WTC11 (cell line): ENCODE results near the gene LNX2. TPM values are rescaled to one million over a fixed set of nuclear protein-coding genes. Genes with fewer than 3 reads are reported as not detected.
A peak's percentile ranks its signal among the peaks of the same experiment; 100 is the strongest.

ENCODE experiments used
- ATAC-seq: fragments of 200-7000 bp; cut with Tn5 transposase; 2 replicates; pipeline ENCODE4 v1.10.0; 2021; ENCODE audit warnings: mild to moderate bottlenecking, moderate library complexity
- CTCF ChIA-PET: fragments of 300-600 bp; sonication (Branson Sonifier 250); formaldehyde crosslinking; loops from one replicate; lab custom pipeline; 2021; ENCODE audit warnings: antibody characterized with exemption; lab: Charles Lee
- POLR2A ChIA-PET: fragments of 350-600 bp; sonication (Branson Sonifier 250); formaldehyde crosslinking; loops from one replicate; lab custom pipeline; 2021; ENCODE audit warnings: antibody characterized with exemption; lab: Charles Lee
- DNase-seq: peaks from one replicate; pipeline ENCODE4 v3.0.0; 2021; ENCODE audit warnings: low spot score
- H3K27ac Mint-ChIP-seq: 2 replicates; pipeline ENCODE4 v1.8.0; 2021; ENCODE audit warnings: mixed read lengths
- H3K27me3 Mint-ChIP-seq: 2 replicates; pipeline ENCODE4 v1.8.0; 2021; ENCODE audit warnings: low read depth, mild to moderate bottlenecking, moderate library complexity, mixed read lengths
- H3K36me3 Mint-ChIP-seq: 2 replicates; pipeline ENCODE4 v1.8.0; 2021; ENCODE audit warnings: mixed read lengths
- H3K4me1 Mint-ChIP-seq: 2 replicates; pipeline ENCODE4 v1.8.0; 2022; ENCODE audit warnings: mixed read lengths
- H3K4me3 Mint-ChIP-seq: 2 replicates; pipeline ENCODE4 v1.8.0; 2021; ENCODE audit warnings: mild to moderate bottlenecking, moderate library complexity, mixed read lengths
- H3K9me3 Mint-ChIP-seq: 2 replicates; pipeline ENCODE4 v1.8.0; 2021; ENCODE audit warnings: mixed read lengths
- E2F1 ChIP-seq: sonication (generic); formaldehyde crosslinking; IDR thresholded peaks from 2 replicates; pipeline ENCODE4 v1.8.0; 2022; ENCODE audit warnings: mild to moderate bottlenecking, missing genetic modification reagents
- E2F4 ChIP-seq: sonication (generic); formaldehyde crosslinking; IDR thresholded peaks from 2 replicates; pipeline ENCODE4 v1.8.1; 2022; ENCODE audit warnings: low read depth, mild to moderate bottlenecking, moderate library complexity, missing genetic modification reagents, borderline replicate concordance
- HMGA2 ChIP-seq: fragments of 250-450 bp; sonication (Bioruptor Pico); IDR thresholded peaks from 2 replicates; pipeline ENCODE4 v1.4.0; 2021; ENCODE audit warnings: mild to moderate bottlenecking, moderate library complexity
- KAT7 ChIP-seq: sonication (generic); formaldehyde crosslinking; IDR thresholded peaks from 2 replicates; pipeline ENCODE4 v1.8.1; 2023; ENCODE audit warnings: missing genetic modification reagents, mild to moderate bottlenecking, borderline replicate concordance
- MYBL2 ChIP-seq: sonication (generic); formaldehyde crosslinking; IDR thresholded peaks from 2 replicates; pipeline ENCODE4 v1.8.1; 2023; ENCODE audit warnings: mild to moderate bottlenecking, moderate library complexity, missing genetic modification reagents
- NFATC4 ChIP-seq: fragments of 250-450 bp; sonication (Bioruptor Pico); IDR thresholded peaks from 2 replicates; pipeline ENCODE4 v1.9.0; 2021; ENCODE audit warnings: mild to moderate bottlenecking
- NFE2L1 ChIP-seq: sonication (generic); formaldehyde crosslinking; IDR thresholded peaks from 2 replicates; pipeline ENCODE4 v1.8.1; 2023; ENCODE audit warnings: missing genetic modification reagents
- PRDM15 ChIP-seq: sonication (generic); formaldehyde crosslinking; IDR thresholded peaks from 2 replicates; pipeline ENCODE4 v1.8.0; 2022; ENCODE audit warnings: missing genetic modification reagents
- SOX15 ChIP-seq: fragments of 250-450 bp; sonication (Bioruptor Pico); IDR thresholded peaks from 2 replicates; pipeline ENCODE4 v1.9.0; 2021; ENCODE audit warnings: mild to moderate bottlenecking
- TEAD1 ChIP-seq: sonication (generic); formaldehyde crosslinking; IDR thresholded peaks from 2 replicates; pipeline ENCODE4 v1.8.0; 2022; ENCODE audit warnings: mild to moderate bottlenecking, missing genetic modification reagents
- USF1 ChIP-seq: sonication (generic); formaldehyde crosslinking; IDR thresholded peaks from 2 replicates; pipeline ENCODE4 v1.8.0; 2022; ENCODE audit warnings: mild to moderate bottlenecking, missing genetic modification reagents
- ZNF396 ChIP-seq: fragments of 250-450 bp; sonication (Bioruptor Pico); IDR thresholded peaks from 2 replicates; pipeline ENCODE4 v1.8.0; 2021; ENCODE audit warnings: mild to moderate bottlenecking, moderate library complexity, borderline replicate concordance
- ZNF416 ChIP-seq: fragments of 250-450 bp; sonication (Bioruptor Pico); IDR thresholded peaks from 2 replicates; pipeline ENCODE4 v1.9.0; 2021; ENCODE audit warnings: mild to moderate bottlenecking, inconsistent platforms
- total RNA-seq: library from RNA; stranded (reverse); gene quantifications from 3 replicates; pipeline ENCODE4 v1.2.3, GENCODE V29; 2021
- TF ChIP-seq, protein P1 (sequence below): sonication (generic); formaldehyde crosslinking; IDR thresholded peaks from 2 replicates; pipeline ENCODE4 v1.8.0; 2023; ENCODE audit warnings: missing genetic modification reagents
- TF ChIP-seq, protein P2 (sequence below): sonication (generic); formaldehyde crosslinking; IDR thresholded peaks from 2 replicates; pipeline ENCODE4 v1.8.0; 2022; ENCODE audit warnings: mild to moderate bottlenecking, missing genetic modification reagents
- TF ChIP-seq, protein P3 (sequence below): fragments of 250-450 bp; sonication (Bioruptor Pico); IDR thresholded peaks from 2 replicates; pipeline ENCODE4 v2.1.2; 2022; ENCODE audit warnings: mild to moderate bottlenecking, moderate library complexity
- TF ChIP-seq, protein P4 (sequence below): sonication (generic); formaldehyde crosslinking; IDR thresholded peaks from 2 replicates; pipeline ENCODE4 v1.8.1; 2022; ENCODE audit warnings: low read depth, missing genetic modification reagents, borderline replicate concordance
- TF ChIP-seq, protein P5 (sequence below): sonication (generic); formaldehyde crosslinking; IDR thresholded peaks from 2 replicates; pipeline ENCODE4 v1.8.1; 2023; ENCODE audit warnings: mild to moderate bottlenecking, missing genetic modification reagents, moderate library complexity

LNX2 gene
- total RNA-seq, 1 experiment from 2014 or later = 10.1 TPM

- TF ChIP-seq NFE2L1 (0 out of 2 replicates have a peak, but pooled peaks have one; percentile 2), KAT7 (CRISPR knock-in tag) (peak; percentile 21; the same call in 1 of the 2 replicates), NFATC4 (CRISPR knock-in tag) (no peak)
- TF ChIP-seq, protein P1, sequence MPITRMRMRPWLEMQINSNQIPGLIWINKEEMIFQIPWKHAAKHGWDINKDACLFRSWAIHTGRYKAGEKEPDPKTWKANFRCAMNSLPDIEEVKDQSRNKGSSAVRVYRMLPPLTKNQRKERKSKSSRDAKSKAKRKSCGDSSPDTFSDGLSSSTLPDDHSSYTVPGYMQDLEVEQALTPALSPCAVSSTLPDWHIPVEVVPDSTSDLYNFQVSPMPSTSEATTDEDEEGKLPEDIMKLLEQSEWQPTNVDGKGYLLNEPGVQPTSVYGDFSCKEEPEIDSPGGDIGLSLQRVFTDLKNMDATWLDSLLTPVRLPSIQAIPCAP = 0 out of 2 replicates have a peak, but pooled peaks have one; percentile 42
- no peak for ATAC-seq
- Mint-ChIP-seq H3K4me3 (peak overlapping the region; percentile 94), H3K36me3 (peaks cover 26% of the 10 kb centered on the region), H3K27ac (peak overlapping the region; percentile 88), H3K9me3 (no peaks in the 10 kb centered on the region), H3K27me3 (no peaks in the 10 kb centered on the region), H3K4me1 (peaks cover 59% of the 10 kb centered on the region)
- no peak for DNase-seq
- ChIA-PET CTCF (interaction anchor here (0.7 to 3.1 kb wide), 5 partner anchors 16 to 332 kb away, joined by 3 to 15 read pairs (median 3); no protein-coding TSS in a partner anchor), POLR2A (interaction anchor here (0.8 kb wide), 1 partner anchor 16 kb away, joined by 3 read pairs; no protein-coding TSS in a partner anchor)
Observed at GRCh38 chr13:27622102-27622820, 1.9 kb upstream of the LNX2 start.

DNA sequence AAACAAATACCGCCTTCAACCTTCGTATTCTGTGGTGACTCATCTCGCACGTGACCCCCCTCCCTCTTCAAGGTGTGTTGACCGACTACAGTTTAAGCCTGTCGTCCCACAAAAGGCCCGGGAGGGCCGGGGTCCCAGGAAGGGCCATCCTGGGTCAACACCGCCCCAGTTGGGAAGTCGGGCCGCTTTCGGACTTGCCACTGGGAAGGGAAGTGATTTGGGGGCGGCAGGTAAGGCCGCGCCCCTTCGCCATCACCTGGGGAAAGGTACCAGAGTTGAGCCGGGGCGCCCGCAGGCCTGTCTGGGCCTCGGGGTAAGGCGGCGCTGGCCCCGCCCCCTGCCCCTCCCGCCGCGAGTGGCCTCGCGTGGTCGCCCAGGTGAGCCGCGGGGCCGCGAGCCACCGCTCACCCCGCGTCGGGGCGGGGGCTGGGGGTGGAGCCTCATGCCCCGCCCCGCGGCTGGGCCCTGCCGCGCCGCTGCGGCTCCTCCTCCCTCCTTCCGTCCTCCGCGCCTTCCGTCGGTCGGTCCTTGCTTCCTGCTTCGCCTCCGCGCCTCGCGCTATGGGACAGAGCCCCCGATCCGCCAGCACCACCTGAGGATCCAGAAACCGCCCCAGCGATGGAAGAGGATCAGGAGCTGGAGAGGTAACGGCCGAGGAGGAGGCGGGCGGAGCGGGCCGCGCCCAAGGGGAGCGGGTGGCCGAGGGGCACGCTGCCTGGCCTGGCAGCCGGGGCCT, 1.2 kb upstream of the LNX2 start, which contains the start of gene POLR1D:
POLR1D (plus strand) TSS at position 527 of the 736 bp plus-strand sequence; CDS start at position 619, 92 bp downstream.
- ChIA-PET CTCF (interaction anchor here (0.9 to 3.1 kb wide), 9 partner anchors 14 to 332 kb away, joined by 3 to 21 read pairs (median 6); no protein-coding TSS in a partner anchor), POLR2A (interaction anchor here (0.9 to 1.8 kb wide), 5 partner anchors 14 to 196 kb away, joined by 3 to 7 read pairs (median 3); no protein-coding TSS in a partner anchor)
- Mint-ChIP-seq H3K27ac (peak within 1 kb of the TSS; percentile 96), H3K4me1 (peaks cover 62% of the 10 kb centered on the region), H3K27me3 (no peaks in the 10 kb centered on the region), H3K4me3 (peak within 1 kb of the TSS; percentile 94), H3K36me3 (peaks cover 26% of the 10 kb centered on the region), H3K9me3 (no peaks in the 10 kb centered on the region)
- DNase-seq (peak; percentile 84), ATAC-seq (peak; percentile 71)
- TF ChIP-seq HMGA2 (CRISPR knock-in tag) (no peak), USF1 (CRISPR knock-in tag) (peak; percentile 65), MYBL2 (peak; percentile 71; the same call in 1 of the 2 replicates), KAT7 (CRISPR knock-in tag) (peak; percentile 93; the same call in 1 of the 2 replicates), SOX15 (no peak), ZNF416 (0 out of 2 replicates have a peak, but pooled peaks have one; percentile 48), E2F1 (CRISPR knock-in tag) (no peak), E2F4 (peak; percentile 63; the same call in 1 of the 2 replicates), TEAD1 (CRISPR knock-in tag) (peak; percentile 51), PRDM15 (peak; percentile 52; the same call in 1 of the 2 replicates), ZNF396 (CRISPR knock-in tag) (no peak), NFE2L1 (peak; percentile 60)
- TF ChIP-seq, protein P2, sequence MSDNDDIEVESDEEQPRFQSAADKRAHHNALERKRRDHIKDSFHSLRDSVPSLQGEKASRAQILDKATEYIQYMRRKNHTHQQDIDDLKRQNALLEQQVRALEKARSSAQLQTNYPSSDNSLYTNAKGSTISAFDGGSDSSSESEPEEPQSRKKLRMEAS (CRISPR knock-in tag) = peak; percentile 82
- TF ChIP-seq, protein P3, sequence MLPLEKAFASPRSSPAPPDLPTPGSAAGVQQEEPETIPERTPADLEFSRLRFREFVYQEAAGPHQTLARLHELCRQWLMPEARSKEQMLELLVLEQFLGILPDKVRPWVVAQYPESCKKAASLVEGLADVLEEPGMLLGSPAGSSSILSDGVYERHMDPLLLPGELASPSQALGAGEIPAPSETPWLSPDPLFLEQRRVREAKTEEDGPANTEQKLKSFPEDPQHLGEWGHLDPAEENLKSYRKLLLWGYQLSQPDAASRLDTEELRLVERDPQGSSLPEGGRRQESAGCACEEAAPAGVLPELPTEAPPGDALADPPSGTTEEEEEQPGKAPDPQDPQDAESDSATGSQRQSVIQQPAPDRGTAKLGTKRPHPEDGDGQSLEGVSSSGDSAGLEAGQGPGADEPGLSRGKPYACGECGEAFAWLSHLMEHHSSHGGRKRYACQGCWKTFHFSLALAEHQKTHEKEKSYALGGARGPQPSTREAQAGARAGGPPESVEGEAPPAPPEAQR (CRISPR knock-in tag) = no peak
- TF ChIP-seq, protein P4, sequence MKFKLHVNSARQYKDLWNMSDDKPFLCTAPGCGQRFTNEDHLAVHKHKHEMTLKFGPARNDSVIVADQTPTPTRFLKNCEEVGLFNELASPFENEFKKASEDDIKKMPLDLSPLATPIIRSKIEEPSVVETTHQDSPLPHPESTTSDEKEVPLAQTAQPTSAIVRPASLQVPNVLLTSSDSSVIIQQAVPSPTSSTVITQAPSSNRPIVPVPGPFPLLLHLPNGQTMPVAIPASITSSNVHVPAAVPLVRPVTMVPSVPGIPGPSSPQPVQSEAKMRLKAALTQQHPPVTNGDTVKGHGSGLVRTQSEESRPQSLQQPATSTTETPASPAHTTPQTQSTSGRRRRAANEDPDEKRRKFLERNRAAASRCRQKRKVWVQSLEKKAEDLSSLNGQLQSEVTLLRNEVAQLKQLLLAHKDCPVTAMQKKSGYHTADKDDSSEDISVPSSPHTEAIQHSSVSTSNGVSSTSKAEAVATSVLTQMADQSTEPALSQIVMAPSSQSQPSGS = peak; percentile 67; the same call in 1 of the 2 replicates
- TF ChIP-seq, protein P5, sequence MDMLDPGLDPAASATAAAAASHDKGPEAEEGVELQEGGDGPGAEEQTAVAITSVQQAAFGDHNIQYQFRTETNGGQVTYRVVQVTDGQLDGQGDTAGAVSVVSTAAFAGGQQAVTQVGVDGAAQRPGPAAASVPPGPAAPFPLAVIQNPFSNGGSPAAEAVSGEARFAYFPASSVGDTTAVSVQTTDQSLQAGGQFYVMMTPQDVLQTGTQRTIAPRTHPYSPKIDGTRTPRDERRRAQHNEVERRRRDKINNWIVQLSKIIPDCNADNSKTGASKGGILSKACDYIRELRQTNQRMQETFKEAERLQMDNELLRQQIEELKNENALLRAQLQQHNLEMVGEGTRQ = peak; percentile 79
